GM12865 (cell line): ENCODE measurements around the gene IL10.
A peak's percentile ranks its signal among the peaks of the same experiment; 100 is the strongest.

Experiments used
- DNase-seq: peaks from one replicate; pipeline ENCODE4 v3.0.0; 2010; ENCODE audit warnings: low read depth
- H3K4me3 ChIP-seq: 2 replicates; pipeline ENCODE4 v1.5.1; 2011; ENCODE audit warnings: mild to moderate bottlenecking, low read depth, low read length, control low read depth
- CTCF ChIP-seq: IDR thresholded peaks from 2 replicates; pipeline ENCODE4 v1.5.1; 2011; ENCODE audit warnings: low read length, control low read depth, low read depth, inconsistent platforms; ENCODE audit not compliant: insufficient read depth; ENCODE audit errors: missing control alignments

Gene IL10

GRCh38 chr1:206736878-206737728 lies 35.2 kb downstream of the IL10 start:
- TF ChIP-seq CTCF, result no peak
- no peak overlapping the region for H3K4me3 ChIP-seq
- no peak for DNase-seq

- no peak overlapping the region for H3K4me3 ChIP-seq
- DNase-seq, result no peak
- no peak for TF ChIP-seq CTCF
Observed at GRCh38 chr1:206735553-206736031, 36.7 kb downstream of the IL10 start.

- TF ChIP-seq CTCF, result peak; percentile 96
- DNase-seq, result peak; percentile 79
- H3K4me3 ChIP-seq, result no peak overlapping the region
Observed at GRCh38 chr1:206734499-206735142, 37.7 kb downstream of the IL10 start.

GRCh38 chr1:206732992-206733391 lies 39.3 kb downstream of the IL10 start:
- no peak for DNase-seq
- no peak for TF ChIP-seq CTCF
- H3K4me3 ChIP-seq, result no peak overlapping the region

GRCh38 chr1:206732508-206732907 lies 39.8 kb downstream of the IL10 start:
- no peak for TF ChIP-seq CTCF
- H3K4me3 ChIP-seq, result no peak overlapping the region
- no peak for DNase-seq

GRCh38 chr1:206729507-206729906 lies 42.8 kb downstream of the IL10 start:
- TF ChIP-seq CTCF, result no peak
- no peak for DNase-seq
- no peak overlapping the region for H3K4me3 ChIP-seq
